ENCODE results near the gene SCGB1D4.
A peak's percentile ranks its signal among the peaks of the same experiment; 100 is the strongest.

The SCGB1D4 gene

GRCh38 chr11:62256281-62256680 lies 42.6 kb downstream of the SCGB1D4 start:
- H3K4me3 ChIP-seq (ENCODE audit: low read length): no peak overlapping the region
- TF ChIP-seq, protein P1, sequence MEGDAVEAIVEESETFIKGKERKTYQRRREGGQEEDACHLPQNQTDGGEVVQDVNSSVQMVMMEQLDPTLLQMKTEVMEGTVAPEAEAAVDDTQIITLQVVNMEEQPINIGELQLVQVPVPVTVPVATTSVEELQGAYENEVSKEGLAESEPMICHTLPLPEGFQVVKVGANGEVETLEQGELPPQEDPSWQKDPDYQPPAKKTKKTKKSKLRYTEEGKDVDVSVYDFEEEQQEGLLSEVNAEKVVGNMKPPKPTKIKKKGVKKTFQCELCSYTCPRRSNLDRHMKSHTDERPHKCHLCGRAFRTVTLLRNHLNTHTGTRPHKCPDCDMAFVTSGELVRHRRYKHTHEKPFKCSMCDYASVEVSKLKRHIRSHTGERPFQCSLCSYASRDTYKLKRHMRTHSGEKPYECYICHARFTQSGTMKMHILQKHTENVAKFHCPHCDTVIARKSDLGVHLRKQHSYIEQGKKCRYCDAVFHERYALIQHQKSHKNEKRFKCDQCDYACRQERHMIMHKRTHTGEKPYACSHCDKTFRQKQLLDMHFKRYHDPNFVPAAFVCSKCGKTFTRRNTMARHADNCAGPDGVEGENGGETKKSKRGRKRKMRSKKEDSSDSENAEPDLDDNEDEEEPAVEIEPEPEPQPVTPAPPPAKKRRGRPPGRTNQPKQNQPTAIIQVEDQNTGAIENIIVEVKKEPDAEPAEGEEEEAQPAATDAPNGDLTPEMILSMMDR (conservative IDR thresholded peaks at IDR 0.05; ENCODE audit: low read depth, low read length): no peak
- peak; percentile 5 for DNase-seq (ENCODE audit: low read depth)

DNA sequence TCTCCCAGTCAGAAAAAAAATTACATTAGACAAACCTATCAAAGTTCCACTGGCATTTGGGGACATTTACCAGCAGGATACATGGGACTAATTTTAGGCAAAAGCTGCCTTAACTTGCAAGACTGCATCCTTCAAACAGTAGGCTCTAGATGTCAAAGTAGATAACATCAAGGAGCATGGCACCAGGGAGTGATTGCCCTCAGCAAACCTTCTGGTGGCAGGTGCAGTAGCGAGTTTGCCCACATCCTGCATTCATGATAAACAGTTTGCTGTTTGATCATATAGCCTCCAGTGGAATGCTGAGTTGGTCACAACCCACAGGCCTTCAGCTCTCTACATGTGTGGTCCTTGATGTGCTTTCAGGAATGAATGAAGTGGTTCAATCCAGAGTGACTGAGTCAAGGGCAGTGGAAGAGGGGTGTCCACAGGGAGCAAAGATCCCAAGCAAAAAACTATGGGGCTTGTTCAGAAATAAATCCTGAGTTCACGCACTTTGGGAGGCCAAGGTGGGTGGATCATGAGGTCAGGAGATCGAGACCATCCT lies 44.8 kb downstream of the SCGB1D4 start:
- no peak overlapping the region for H3K4me3 ChIP-seq (ENCODE audit: low read length)
- no peak for DNase-seq (ENCODE audit: low read depth)
- TF ChIP-seq, protein P1 (conservative IDR thresholded peaks at IDR 0.05; ENCODE audit: low read depth, low read length): no peak

DNA sequence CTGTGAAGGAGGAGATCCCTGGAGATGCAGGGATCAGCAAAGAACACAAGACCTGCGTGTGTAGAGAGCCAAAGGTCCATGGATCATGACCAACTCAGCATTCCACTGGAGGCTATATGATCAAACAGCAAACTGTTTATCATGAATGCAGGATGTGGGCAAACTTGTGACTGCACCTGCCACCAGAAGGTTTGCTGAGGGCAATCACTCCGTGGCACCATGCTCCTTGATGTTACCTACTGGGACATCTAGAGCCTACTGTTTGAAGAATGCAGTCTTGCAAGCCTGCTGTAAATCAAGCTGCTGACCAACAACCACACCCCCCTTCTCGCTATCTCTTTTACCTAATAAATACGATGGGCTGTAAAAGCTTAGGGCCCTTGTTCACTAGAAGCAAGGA lies 47.2 kb downstream of the SCGB1D4 start:
- no peak overlapping the region for H3K4me3 ChIP-seq (ENCODE audit: low read length)
- TF ChIP-seq, protein P1 (conservative IDR thresholded peaks at IDR 0.05; ENCODE audit: low read depth, low read length): no peak
- DNase-seq (ENCODE audit: low read depth): no peak
